GM12892 (cell line): Measurements from ENCODE around the gene ITPR1.

Experiments
- POLR2A ChIP-seq: IDR thresholded peaks from 2 replicates; pipeline ENCODE4 v1.6.1; 2011; ENCODE audit warnings: low read depth, low read length, control low read depth
- POLR2AphosphoS5 ChIP-seq: IDR thresholded peaks from 2 replicates; pipeline ENCODE4 v1.6.1; 2011; ENCODE audit warnings: low read depth, low read length, control low read depth
- TAF1 ChIP-seq: IDR thresholded peaks from 2 replicates; pipeline ENCODE4 v1.6.1; 2011; ENCODE audit warnings: low read depth, mild to moderate bottlenecking, control low read depth, low read length, borderline replicate concordance

GRCh38 chr3:4681301-4681700, 188.2 kb downstream of the ITPR1 start:
- TF ChIP-seq POLR2A (no peak), POLR2AphosphoS5 (no peak), TAF1 (no peak)
